K562 (cell line): Measurements from ENCODE around the gene PARD6B. TPM values are rescaled to one million over a fixed set of nuclear protein-coding genes. Genes with fewer than 3 reads are reported as not detected.

Source experiments
- ARID2 ChIP-seq: fragments of 450-650 bp; IDR thresholded peaks from 2 replicates; pipeline ENCODE4 v1.6.1; 2017; ENCODE audit warnings: antibody characterized with exemption, mild to moderate bottlenecking
- EGR1 ChIP-seq: fragments of 450-650 bp; conservative IDR thresholded peaks from 2 replicates; pipeline ENCODE4 v1.6.1; 2017; ENCODE audit warnings: mild to moderate bottlenecking
- JUN ChIP-seq, 2 experiments: sonication (generic) in 1 of 2; formaldehyde crosslinking in 1 of 2; IDR thresholded peaks; 2 replicates each; pipeline versions ENCODE4 v1.6.1 to v1.8.0; 2012 to 2022; ENCODE audit warnings: borderline replicate concordance in 2 of 2, mild to moderate bottlenecking in 2 of 2, improper control_type of control experiment in 1 of 2, low read depth in 1 of 2, low read length in 1 of 2, missing genetic modification reagents in 1 of 2
- MAZ ChIP-seq, 2 experiments: fragments of 450-650 bp in 1 of 2; sonication (generic) in 1 of 2; formaldehyde crosslinking; IDR thresholded peaks in 1 of 2; conservative IDR thresholded peaks in 1 of 2; 2 replicates each; pipeline versions ENCODE4 v1.4.0 to v1.5.0; 2020; ENCODE audit warnings: mild to moderate bottlenecking in 1 of 2, missing genetic modification reagents in 1 of 2
- POLR2AphosphoS5 ChIP-seq: IDR thresholded peaks from 2 replicates; pipeline ENCODE4 v1.6.1; 2011; ENCODE audit warnings: mild to moderate bottlenecking, low read depth, low read length, moderate library complexity; ENCODE audit not compliant: control insufficient read depth, insufficient read depth
- RB1 ChIP-seq: fragments of 450-650 bp; IDR thresholded peaks from 2 replicates; pipeline ENCODE4 v1.6.1; 2017; ENCODE audit warnings: low read depth, mild to moderate bottlenecking
- REST ChIP-seq, 2 experiments: fragments of 450-650 bp; formaldehyde crosslinking in 1 of 2; IDR thresholded peaks; 2 replicates each; pipeline versions ENCODE4 v1.4.0 to v1.6.1; 2014 to 2020; ENCODE audit warnings: mild to moderate bottlenecking in 2 of 2, borderline replicate concordance in 1 of 2, low read depth in 1 of 2
- STAT6 ChIP-seq: sonication (generic); formaldehyde crosslinking; IDR thresholded peaks from 2 replicates; pipeline ENCODE4 v1.8.1; 2023; ENCODE audit warnings: mild to moderate bottlenecking, missing genetic modification reagents
- ZNF384 ChIP-seq: IDR thresholded peaks from 2 replicates; pipeline ENCODE4 v1.6.1; 2012; ENCODE audit warnings: low read depth, low read length, improper control_type of control experiment
- ZNF780A ChIP-seq: fragments of 250-450 bp; sonication (Bioruptor Pico); IDR thresholded peaks from 2 replicates; pipeline ENCODE4 v1.5.0; 2021; ENCODE audit warnings: mild to moderate bottlenecking
- polyA plus RNA-seq, 8 experiments: library from polyadenylated mRNA; depleted of rRNA in 4 of 8; stranded (reverse) in 5 of 8; unstranded in 3 of 8; fragments of >200 nt; fragmentation: Nextera tagmentation in 2 of 8; fragmentation: Illumina TruSeq in 1 of 8; extraction: Ambion mirVana in 2 of 8; extraction: Trizol in 1 of 8; gene quantifications; 2 replicates each; pipeline versions ENCODE4 v1.2.1 to v1.2.3, GENCODE V29; 2011 to 2014; ENCODE audit warnings: inconsistent platforms in 1 of 8, missing spikeins in 1 of 8
- total RNA-seq, 7 experiments: library from RNA; depleted of rRNA in 6 of 7; stranded (reverse); fragments of >200 nt in 6 of 7; fragmentation: Illumina TruSeq in 2 of 7; extraction: Trizol in 2 of 7; gene quantifications; 2 replicates each; pipeline versions ENCODE4 v1.2.1 to v1.2.3, GENCODE V29; 2011 to 2021; ENCODE audit warnings: low replicate concordance in 1 of 7
- TF ChIP-seq, protein P1 (sequence below), 2 experiments: fragments of 450-650 bp; conservative IDR thresholded peaks; 2 replicates each; pipeline ENCODE4 v1.6.1; 2017; ENCODE audit warnings: mild to moderate bottlenecking in 2 of 2, moderate library complexity in 2 of 2

PARD6B gene
- total and polyA plus RNA-seq, 9 of the 15 experiments (the other 6 are each of a cell fraction or from before 2014, with no cell fraction given), result 1.7 to 12.3 (median 5.5) TPM

- TF ChIP-seq REST (IDR thresholded peaks at IDR 0.05; ENCODE audit: borderline replicate concordance) (peak; percentile 44; the same call in 1 of the 2 replicates), REST (CRISPR knock-in tag; IDR thresholded peaks at IDR 0.05; ENCODE audit: low read depth) (no peak), ARID2 (0 out of 2 replicates have a peak, but pooled peaks have one; percentile 28), POLR2AphosphoS5 (0 out of 2 replicates have a peak, but pooled peaks have one; percentile 21), MAZ (CRISPR knock-in tag; conservative IDR thresholded peaks at IDR 0.05 in 1 of 2, IDR thresholded peaks at IDR 0.05 in 1 of 2) (peak in 1 of 2 experiments; percentile 95; a peak in 2 of 4 replicates), RB1 (0 out of 2 replicates have a peak, but pooled peaks have one; percentile 7), ZNF384 (0 out of 2 replicates have a peak, but pooled peaks have one; percentile 23), STAT6 (CRISPR knock-in tag) (no peak), ZNF780A (no peak), JUN (IDR thresholded peaks at IDR 0.05; ENCODE audit: borderline replicate concordance, low read depth, low read length) (no peak; the same call in 1 of the 2 replicates), JUN (CRISPR knock-in tag; IDR thresholded peaks at IDR 0.05; ENCODE audit: borderline replicate concordance) (0 out of 2 replicates have a peak, but pooled peaks have one; percentile 30), EGR1 (peak; percentile 75)
- TF ChIP-seq, protein P1, sequence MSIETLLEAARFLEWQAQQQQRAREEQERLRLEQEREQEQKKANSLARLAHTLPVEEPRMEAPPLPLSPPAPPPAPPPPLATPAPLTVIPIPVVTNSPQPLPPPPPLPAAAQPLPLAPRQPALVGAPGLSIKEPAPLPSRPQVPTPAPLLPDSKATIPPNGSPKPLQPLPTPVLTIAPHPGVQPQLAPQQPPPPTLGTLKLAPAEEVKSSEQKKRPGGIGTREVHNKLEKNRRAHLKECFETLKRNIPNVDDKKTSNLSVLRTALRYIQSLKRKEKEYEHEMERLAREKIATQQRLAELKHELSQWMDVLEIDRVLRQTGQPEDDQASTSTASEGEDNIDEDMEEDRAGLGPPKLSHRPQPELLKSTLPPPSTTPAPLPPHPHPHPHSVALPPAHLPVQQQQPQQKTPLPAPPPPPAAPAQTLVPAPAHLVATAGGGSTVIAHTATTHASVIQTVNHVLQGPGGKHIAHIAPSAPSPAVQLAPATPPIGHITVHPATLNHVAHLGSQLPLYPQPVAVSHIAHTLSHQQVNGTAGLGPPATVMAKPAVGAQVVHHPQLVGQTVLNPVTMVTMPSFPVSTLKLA (conservative IDR thresholded peaks at IDR 0.05), result peak in 1 of 2 experiments; percentile 30; a peak in 1 of 4 replicates
Observed at GRCh38 chr20:50744143-50744792, 12.9 kb downstream of the PARD6B start (continued).
